Panc1 (cell line): ENCODE data around the gene CEP85L. TPM values are rescaled to one million over a fixed set of nuclear protein-coding genes. Genes with fewer than 3 reads are reported as not detected.

Source experiments
- ATAC-seq: fragments of 200-7000 bp; cut with Tn5 transposase; 2 replicates; pipeline ENCODE4 v1.9.1; 2020; ENCODE audit warnings: mild to moderate bottlenecking, moderate library complexity
- BruUV-seq: library from RNA; stranded (reverse); fragments of 400-500 nt; replicated peaks from 2 replicates; lab custom pipeline; 2021; lab: Mats Ljungman, UMichigan
- CTCF ChIA-PET: fragments of 300-600 bp; sonication (Branson Sonifier 250); formaldehyde crosslinking; loops from one replicate; lab custom pipeline; 2022; ENCODE audit warnings: antibody characterized with exemption; lab: Charles Lee
- POLR2A ChIA-PET: fragments of 300-600 bp; sonication (Branson Sonifier 250); formaldehyde crosslinking; loops from one replicate; lab custom pipeline; 2022; ENCODE audit warnings: antibody characterized with exemption; lab: Charles Lee
- DNase-seq: peaks from one replicate; pipeline ENCODE4 v3.0.0-alpha.2; 2010; ENCODE audit warnings: low read depth, low spot score
- H3K27ac ChIP-seq: 2 replicates; pipeline ENCODE4 v1.5.1; 2011; ENCODE audit warnings: mild to moderate bottlenecking, low read length, inconsistent platforms
- H3K27me3 ChIP-seq: fragments of 200-500 bp; sonication (Bioruptor generic); 2 replicates; pipeline ENCODE4 v1.6.0; 2014; ENCODE audit warnings: low read length, inconsistent platforms; ENCODE audit not compliant: control insufficient read depth, insufficient read depth
- H3K36me3 ChIP-seq: fragments of 200-500 bp; sonication (Bioruptor generic); 2 replicates; pipeline ENCODE4 v1.5.1; 2014; ENCODE audit warnings: inconsistent platforms, mild to moderate bottlenecking, low read length, moderate library complexity; ENCODE audit not compliant: control insufficient read depth, insufficient read depth
- H3K4me1 ChIP-seq: 2 replicates; pipeline ENCODE4 v1.5.1; 2011; ENCODE audit warnings: inconsistent platforms, mild to moderate bottlenecking, low read length, moderate library complexity; ENCODE audit not compliant: control insufficient read depth, insufficient read depth
- H3K4me3 ChIP-seq, 2 experiments: 2 replicates each; pipeline ENCODE4 v1.5.1; 2011 to 2012; ENCODE audit warnings: low read depth in 2 of 2, low read length in 2 of 2, mild to moderate bottlenecking in 2 of 2, inconsistent platforms in 1 of 2, moderate library complexity in 1 of 2
- H3K9me3 ChIP-seq: fragments of 200-500 bp; sonication (Bioruptor generic); 2 replicates; pipeline ENCODE4 v1.5.1; 2014; ENCODE audit warnings: low read depth, mild to moderate bottlenecking, inconsistent platforms, low read length, moderate library complexity; ENCODE audit not compliant: control insufficient read depth, insufficient read depth
- CTCF ChIP-seq: fragments of 450-650 bp; IDR thresholded peaks from 2 replicates; pipeline ENCODE4 v1.5.1; 2017; ENCODE audit warnings: mild to moderate bottlenecking
- POLR2AphosphoS5 ChIP-seq: IDR thresholded peaks from 2 replicates; pipeline ENCODE4 v1.6.1; 2012; ENCODE audit warnings: mild to moderate bottlenecking, low read depth, low read length, moderate library complexity
- REST ChIP-seq, 2 experiments: IDR thresholded peaks; 2 replicates each; pipeline ENCODE4 v1.6.1; 2011 to 2012; ENCODE audit warnings: low read depth in 2 of 2, control low read depth in 1 of 2, low read length in 1 of 2, mild to moderate bottlenecking in 1 of 2, moderate library complexity in 1 of 2; ENCODE audit not compliant: insufficient read depth in 1 of 2
- SIN3A ChIP-seq: IDR thresholded peaks from 2 replicates; pipeline ENCODE4 v1.6.1; 2012; ENCODE audit warnings: low read depth, mild to moderate bottlenecking, low read length, moderate library complexity, borderline replicate concordance; ENCODE audit not compliant: insufficient read depth
- TCF7L2 ChIP-seq: IDR thresholded peaks from 2 replicates; pipeline ENCODE4 v1.6.1; 2011; ENCODE audit warnings: mild to moderate bottlenecking, low read depth, low read length, inconsistent platforms
- in situ Hi-C: cut with HindIII; loops from 2 replicates; pipeline ENCODE4 v1.10.0; 2016; ENCODE audit warnings: low sequenced_read_pairs, low pct_unique_long_range_greater_than_20kb
- intact Hi-C: fragments of 100-400 bp; cut with micrococcal nuclease; formaldehyde crosslinking; loops from one replicate; pipeline ENCODE4 v1.10.0; 2022; ENCODE audit not compliant: unreplicated experiment
- total RNA-seq: library from RNA; stranded (reverse); gene quantifications from one replicate; pipeline ENCODE4 v1.2.1, GENCODE V29; 2021; ENCODE audit not compliant: unreplicated experiment

CEP85L gene
- total RNA-seq, 1 experiment from 2014 or later: 6.7 TPM

- TF ChIP-seq POLR2AphosphoS5 (no peak), TCF7L2 (no peak), SIN3A (no peak), CTCF (no peak), REST (IDR thresholded peaks at IDR 0.05; ENCODE audit: insufficient read depth in 1 of 2, low read depth in 2 of 2, low read length in 1 of 2) (no peak)
- CTCF ChIA-PET: no interaction called here
- intact Hi-C loops (no loop called here), in situ Hi-C loops (no loop called here)
- DNase-seq (no peak), ATAC-seq (no peak)
- Histone ChIP-seq H3K27me3 (no peaks in the 10 kb centered on the region), H3K9me3 (no peaks in the 10 kb centered on the region), H3K36me3 (no peaks in the 10 kb centered on the region), H3K4me3 (no peak overlapping the region), H3K27ac (no peak overlapping the region), H3K4me1 (no peaks in the 10 kb centered on the region)
- POLR2A ChIA-PET: no interaction called here
- BruUV-seq: no TSS peak
Observed at GRCh38 chr6:118697554-118697953, 46.2 kb upstream of the CEP85L start.

GRCh38 chr6:118696271-118696670, 44.9 kb upstream of the CEP85L start:
- no peak overlapping the region for H3K27ac ChIP-seq
- DNase-seq (no peak), ATAC-seq (no peak)
- no peak overlapping the region for H3K4me3 ChIP-seq
- H3K9me3 ChIP-seq: no peaks in the 10 kb centered on the region
- CTCF ChIA-PET: no interaction called here
- H3K36me3 ChIP-seq: no peaks in the 10 kb centered on the region
- POLR2A ChIA-PET: no interaction called here
- no peaks in the 10 kb centered on the region for H3K27me3 ChIP-seq
- intact Hi-C loops (no loop called here), in situ Hi-C loops (no loop called here)
- BruUV-seq: no TSS peak
- no peaks in the 10 kb centered on the region for H3K4me1 ChIP-seq
- TF ChIP-seq CTCF (no peak), TCF7L2 (no peak), REST (IDR thresholded peaks at IDR 0.05; ENCODE audit: insufficient read depth in 1 of 2, low read depth in 2 of 2, low read length in 1 of 2) (no peak)
